ENCODE results near the gene SUFU. TPM values are rescaled to one million over a fixed set of nuclear protein-coding genes. Genes with fewer than 3 reads are reported as not detected.

Gene SUFU
- total and polyA plus RNA-seq, 2 donors from 2014 or later, result 6.5 to 18.9 TPM

GRCh38 chr10:102626026-102626685 lies 122.4 kb downstream of the SUFU start:
- Histone ChIP-seq H3K27ac (ENCODE audit: low read depth in 2 of 2, low read length in 2 of 2) (no peak overlapping the region), H3K4me1 (ENCODE audit: control insufficient read depth in 2 of 3, insufficient read depth in 2 of 3, low read depth in 1 of 3, low read length in 3 of 3) (peaks cover 10 to 45% (median 34%) of the 10 kb centered on the region in 3 donors), H3K9ac (ENCODE audit: low read length in 3 of 3) (no peak overlapping the region), H3K9me3 (ENCODE audit: control insufficient read depth in 2 of 3, insufficient read depth in 1 of 3, low read length in 3 of 3) (no peaks in the 10 kb centered on the region), H3K4me3 (ENCODE audit: low read length in 3 of 3) (no peak overlapping the region), H3K36me3 (ENCODE audit: control insufficient read depth in 2 of 3, insufficient read depth in 3 of 3, low read length in 3 of 3) (peaks cover 0 to 6% (median 4%) of the 10 kb centered on the region in 3 donors), H3K27me3 (ENCODE audit: control insufficient read depth, insufficient read depth, low read length) (no peaks in the 10 kb centered on the region)
- no peak for TF ChIP-seq CTCF (IDR thresholded peaks at IDR 0.05; ENCODE audit: borderline replicate concordance, extremely low read depth, insufficient read depth)
- DNase-seq (peak in 1 of 5 donors; percentile 59), FAIRE-seq (no peak)
- intact Hi-C loops (cut with DNase I), result no loop called here

DNA sequence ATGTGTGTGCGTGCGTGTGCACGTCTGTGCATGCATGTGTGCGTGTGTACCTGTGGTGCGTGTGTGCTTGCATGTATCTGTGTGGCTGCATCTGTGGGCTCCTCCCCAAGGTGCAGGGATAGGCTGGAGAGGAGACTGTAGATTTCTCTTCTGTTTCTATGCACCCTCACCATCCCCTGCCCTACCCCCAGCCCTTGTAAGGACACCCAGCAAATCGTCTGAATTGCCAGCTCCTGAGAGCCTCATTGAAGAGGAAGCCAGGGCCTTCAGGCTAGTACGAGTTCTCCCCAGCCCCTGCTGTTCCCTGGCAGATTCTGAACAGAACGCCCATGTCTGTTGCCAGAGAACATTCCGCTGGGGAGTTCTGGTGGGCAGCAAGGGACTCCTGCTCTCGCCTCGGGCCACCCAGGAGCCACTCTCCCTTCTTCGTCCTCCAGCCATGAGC lies 123.5 kb downstream of the SUFU start:
- DNase-seq (peak in 1 of 5 donors; percentile 72), FAIRE-seq (no peak)
- Histone ChIP-seq H3K9ac (ENCODE audit: low read length in 3 of 3) (peak overlapping the region in 2 of 3 donors; percentile 29 to 31), H3K27ac (ENCODE audit: low read depth in 2 of 2, low read length in 2 of 2) (peak overlapping the region; percentile 90 to 91), H3K4me3 (ENCODE audit: low read length in 3 of 3) (no peak overlapping the region), H3K27me3 (ENCODE audit: control insufficient read depth, insufficient read depth, low read length) (no peaks in the 10 kb centered on the region), H3K4me1 (ENCODE audit: control insufficient read depth in 2 of 3, insufficient read depth in 2 of 3, low read depth in 1 of 3, low read length in 3 of 3) (peaks cover 10 to 44% (median 34%) of the 10 kb centered on the region in 3 donors), H3K9me3 (ENCODE audit: control insufficient read depth in 2 of 3, insufficient read depth in 1 of 3, low read length in 3 of 3) (no peaks in the 10 kb centered on the region), H3K36me3 (ENCODE audit: control insufficient read depth in 2 of 3, insufficient read depth in 3 of 3, low read length in 3 of 3) (peaks cover 0 to 6% (median 5%) of the 10 kb centered on the region in 3 donors)
- TF ChIP-seq CTCF (IDR thresholded peaks at IDR 0.05; ENCODE audit: borderline replicate concordance, extremely low read depth, insufficient read depth), result no peak
- intact Hi-C loops (cut with DNase I), result no loop called here

DNA sequence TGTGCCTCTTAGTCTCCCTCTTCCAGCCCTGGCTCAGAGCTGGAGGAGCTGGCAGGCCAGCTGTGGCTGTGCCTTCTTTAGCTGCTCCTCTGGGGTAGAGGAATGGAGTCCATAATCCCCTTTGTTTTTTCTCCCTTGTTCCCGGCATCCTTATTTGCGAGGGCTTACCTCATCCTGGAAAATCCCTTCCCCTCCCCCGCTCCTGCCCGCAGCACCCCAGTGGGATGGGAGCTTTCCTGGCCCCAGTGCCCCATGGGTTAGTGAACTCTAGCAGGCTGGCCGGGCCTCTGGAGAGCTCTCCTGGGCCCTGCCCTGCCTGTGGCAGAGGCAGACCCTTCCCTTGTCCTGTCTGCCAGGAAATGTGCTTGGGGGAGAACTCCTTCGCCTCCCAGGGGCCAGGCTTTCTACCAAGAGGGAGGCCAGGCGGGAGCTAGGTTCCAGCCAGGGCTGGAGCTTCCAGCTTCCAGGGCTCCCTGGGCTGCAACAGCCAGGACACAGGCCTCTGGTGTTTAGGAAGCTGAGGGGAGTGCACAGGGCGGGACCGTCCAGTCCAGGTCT lies 124.0 kb downstream of the SUFU start:
- intact Hi-C loops (cut with DNase I), result no loop called here
- Histone ChIP-seq H3K27me3 (ENCODE audit: control insufficient read depth, insufficient read depth, low read length) (no peaks in the 10 kb centered on the region), H3K4me3 (ENCODE audit: low read length in 3 of 3) (no peak overlapping the region), H3K36me3 (ENCODE audit: control insufficient read depth in 2 of 3, insufficient read depth in 3 of 3, low read length in 3 of 3) (peaks cover 0 to 6% (median 5%) of the 10 kb centered on the region in 3 donors), H3K4me1 (ENCODE audit: control insufficient read depth in 2 of 3, insufficient read depth in 2 of 3, low read depth in 1 of 3, low read length in 3 of 3) (peaks cover 10 to 49% (median 34%) of the 10 kb centered on the region in 3 donors), H3K9ac (ENCODE audit: low read length in 3 of 3) (peak overlapping the region in 2 of 3 donors; percentile 31 to 43), H3K27ac (ENCODE audit: low read depth in 2 of 2, low read length in 2 of 2) (peak overlapping the region; percentile 90 to 91), H3K9me3 (ENCODE audit: control insufficient read depth in 2 of 3, insufficient read depth in 1 of 3, low read length in 3 of 3) (no peaks in the 10 kb centered on the region)
- FAIRE-seq (no peak), DNase-seq (peak in 4 of 5 donors; percentile 55 to 89 (median 65))
- no peak for TF ChIP-seq CTCF (IDR thresholded peaks at IDR 0.05; ENCODE audit: borderline replicate concordance, extremely low read depth, insufficient read depth)
